Activated CD4-positive, alpha-beta memory T cell treated with anti-CD3 and anti-CD28 coated beads for 36 hours (primary cell): Measurements from ENCODE around the gene TP63. TPM values are rescaled to one million over a fixed set of nuclear protein-coding genes. Genes with fewer than 3 reads are reported as not detected.

ENCODE experiments used
- CTCF ChIA-PET: fragments of 350-600 bp; sonication (Branson Sonifier 250); formaldehyde crosslinking; loops from one replicate; lab custom pipeline; 2021; ENCODE audit warnings: antibody characterized with exemption, inconsistent platforms; lab: Charles Lee
- POLR2A ChIA-PET: fragments of 350-600 bp; sonication (Branson Sonifier 250); formaldehyde crosslinking; loops from one replicate; lab custom pipeline; 2021; ENCODE audit warnings: antibody characterized with exemption; lab: Charles Lee
- DNase-seq: peaks from one replicate; pipeline ENCODE4 v3.0.0-alpha.2; 2020
- H3K27ac Mint-ChIP-seq: one replicate; pipeline ENCODE4 v1.8.0; 2021; ENCODE audit warnings: mixed read lengths
- H3K27me3 Mint-ChIP-seq: one replicate; pipeline ENCODE4 v1.8.0; 2021; ENCODE audit warnings: mixed read lengths
- H3K36me3 Mint-ChIP-seq: one replicate; pipeline ENCODE4 v1.8.0; 2021; ENCODE audit warnings: mixed read lengths
- H3K4me1 Mint-ChIP-seq: one replicate; pipeline ENCODE4 v1.8.0; 2021; ENCODE audit warnings: low read depth, mixed read lengths
- H3K4me3 Mint-ChIP-seq: one replicate; pipeline ENCODE4 v1.8.0; 2021; ENCODE audit warnings: mild to moderate bottlenecking, mixed read lengths
- H3K9me3 Mint-ChIP-seq: one replicate; pipeline ENCODE4 v1.8.0; 2021; ENCODE audit warnings: mixed read lengths
- intact Hi-C: fragments of 100-400 bp; cut with micrococcal nuclease; formaldehyde crosslinking; loops from one replicate; pipeline ENCODE4 v1.15.1; 2023
- total RNA-seq, 2 experiments: library from RNA; stranded (reverse); gene quantifications; one replicate each; pipeline ENCODE4 v1.2.3, GENCODE V29; 2021

The TP63 gene
- total RNA-seq, 2 experiments from 2014 or later: 0.52 to 0.94 TPM

DNA sequence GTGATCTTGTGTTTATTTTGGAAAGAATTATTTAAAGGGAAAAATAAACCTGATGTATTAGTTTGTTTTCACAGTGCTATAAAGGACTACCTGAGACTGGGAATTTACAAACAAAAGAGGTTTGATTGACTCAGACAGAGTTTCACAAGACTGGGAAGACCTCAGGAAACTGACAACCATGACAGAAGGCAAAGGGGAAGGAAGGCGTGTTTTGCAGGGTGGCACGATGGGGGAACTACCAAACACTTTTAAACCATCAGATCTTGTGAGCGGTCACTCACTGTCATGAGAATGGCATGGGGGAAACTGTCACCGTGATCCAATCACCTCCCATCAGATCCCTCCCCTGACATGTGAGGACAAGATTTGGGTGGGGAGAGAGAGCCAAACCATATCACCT, 87.0 kb downstream of the TP63 start:
- H3K4me3 Mint-ChIP-seq: no peak overlapping the region
- no peaks in the 10 kb centered on the region for H3K9me3 Mint-ChIP-seq
- intact Hi-C loops: no loop called here
- H3K36me3 Mint-ChIP-seq: no peaks in the 10 kb centered on the region
- peaks cover 12% of the 10 kb centered on the region for H3K4me1 Mint-ChIP-seq
- no peak for DNase-seq
- no peaks in the 10 kb centered on the region for H3K27me3 Mint-ChIP-seq
- ChIA-PET CTCF (no interaction called here), POLR2A (no interaction called here)
- no peak overlapping the region for H3K27ac Mint-ChIP-seq

DNA sequence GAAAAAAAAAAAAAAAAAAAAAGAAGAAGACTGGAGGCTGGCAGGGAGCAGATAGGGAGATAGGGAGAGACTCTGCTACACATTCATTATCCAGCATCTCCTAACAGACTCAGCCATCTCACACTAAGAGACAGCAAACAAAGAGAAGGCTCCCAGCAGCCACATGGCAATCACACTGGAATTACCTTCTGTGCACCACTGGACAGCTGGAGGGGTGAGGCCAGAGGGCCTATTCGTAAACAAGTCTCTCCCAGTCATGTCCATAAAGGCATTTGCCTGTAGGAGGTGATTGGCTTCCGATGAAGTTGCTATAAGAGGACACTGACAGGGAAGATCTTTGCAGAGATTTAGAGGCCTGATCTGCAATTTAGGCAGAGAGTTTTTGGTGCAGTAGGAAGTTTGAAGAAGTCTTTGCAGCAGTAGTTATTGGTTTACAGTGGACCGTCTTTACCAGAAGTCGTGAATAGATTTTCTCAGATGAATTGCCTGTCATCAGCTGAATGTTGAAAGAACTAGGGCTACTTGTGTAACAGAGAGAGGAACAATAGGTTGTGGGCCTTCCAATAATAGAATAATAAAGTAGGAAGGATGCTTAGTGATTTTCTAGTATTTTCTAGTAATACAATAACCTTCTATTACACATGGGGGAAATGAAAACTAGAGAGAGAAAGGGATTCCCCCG, 89.7 kb downstream of the TP63 start:
- ChIA-PET POLR2A (no interaction called here), CTCF (no interaction called here)
- no peak for DNase-seq
- Mint-ChIP-seq H3K27ac (no peak overlapping the region), H3K36me3 (no peaks in the 10 kb centered on the region), H3K9me3 (no peaks in the 10 kb centered on the region), H3K4me3 (no peak overlapping the region), H3K4me1 (no peaks in the 10 kb centered on the region), H3K27me3 (no peaks in the 10 kb centered on the region)
- intact Hi-C loops: no loop called here

DNA sequence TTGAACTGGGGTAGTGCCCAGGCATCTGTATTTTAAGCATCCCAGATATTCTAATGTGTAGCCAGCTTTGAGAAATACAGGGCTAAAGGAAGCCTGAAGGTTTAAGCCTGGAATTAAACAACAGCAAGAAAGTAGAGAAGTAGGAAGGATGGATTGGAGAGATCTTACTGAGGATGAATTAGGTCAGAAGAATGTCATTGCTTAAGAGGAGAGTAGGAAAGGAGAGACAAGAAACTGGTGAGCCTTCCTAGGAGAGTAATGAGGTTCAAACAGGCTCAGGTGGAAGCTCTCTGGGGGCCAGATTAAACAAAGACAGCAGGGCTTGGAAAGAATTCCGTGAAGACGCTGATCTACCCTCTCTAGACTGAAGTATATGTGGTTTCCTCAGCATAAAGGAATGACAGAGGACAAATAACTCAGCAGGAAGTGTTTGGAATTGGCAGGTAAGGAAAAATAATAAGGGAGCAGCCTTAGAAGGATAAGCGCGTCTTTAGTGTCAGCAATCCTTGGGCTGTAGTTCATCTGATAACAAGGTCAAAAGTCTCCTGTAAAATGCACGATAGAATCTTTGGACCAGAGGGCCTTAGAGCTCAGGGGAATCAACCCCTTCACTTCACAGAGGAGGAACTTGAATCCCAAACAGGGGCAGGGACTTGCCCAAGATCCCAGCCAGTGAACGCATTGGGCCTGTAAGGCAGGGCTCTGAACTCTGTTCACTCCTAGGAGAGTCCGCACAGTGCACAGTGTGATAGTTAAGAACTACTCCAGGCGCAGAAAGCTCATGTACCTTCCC, 90.9 kb downstream of the TP63 start:
- Mint-ChIP-seq H3K9me3 (no peaks in the 10 kb centered on the region), H3K4me3 (no peak overlapping the region), H3K4me1 (no peaks in the 10 kb centered on the region), H3K27ac (no peak overlapping the region), H3K36me3 (no peaks in the 10 kb centered on the region), H3K27me3 (no peaks in the 10 kb centered on the region)
- POLR2A ChIA-PET: no interaction called here
- CTCF ChIA-PET: no interaction called here
- intact Hi-C loops: no loop called here
- DNase-seq: no peak

DNA sequence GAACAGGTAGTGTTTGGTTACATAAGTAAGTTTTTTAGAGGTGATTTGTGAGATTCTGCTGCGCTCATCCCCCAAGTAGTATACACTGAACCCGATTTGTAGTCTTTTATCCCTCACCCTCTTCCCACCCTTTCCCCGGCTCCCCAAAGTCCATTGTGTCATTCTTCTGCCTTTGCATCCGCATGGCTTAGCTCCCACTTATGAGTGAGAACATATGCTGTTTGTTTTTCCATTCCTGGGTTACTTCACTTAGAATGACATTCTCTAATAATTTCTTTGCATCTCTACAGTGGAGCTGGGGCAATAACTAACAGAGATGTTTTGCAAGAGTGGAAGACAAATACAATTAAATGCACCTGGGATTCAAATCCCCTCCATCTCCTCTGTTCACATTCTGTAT, 93.2 kb downstream of the TP63 start:
- Mint-ChIP-seq H3K9me3 (no peaks in the 10 kb centered on the region), H3K27ac (no peak overlapping the region), H3K4me3 (no peak overlapping the region), H3K4me1 (no peaks in the 10 kb centered on the region), H3K36me3 (no peaks in the 10 kb centered on the region), H3K27me3 (no peaks in the 10 kb centered on the region)
- ChIA-PET CTCF (no interaction called here), POLR2A (no interaction called here)
- intact Hi-C loops: no loop called here
- no peak for DNase-seq

DNA sequence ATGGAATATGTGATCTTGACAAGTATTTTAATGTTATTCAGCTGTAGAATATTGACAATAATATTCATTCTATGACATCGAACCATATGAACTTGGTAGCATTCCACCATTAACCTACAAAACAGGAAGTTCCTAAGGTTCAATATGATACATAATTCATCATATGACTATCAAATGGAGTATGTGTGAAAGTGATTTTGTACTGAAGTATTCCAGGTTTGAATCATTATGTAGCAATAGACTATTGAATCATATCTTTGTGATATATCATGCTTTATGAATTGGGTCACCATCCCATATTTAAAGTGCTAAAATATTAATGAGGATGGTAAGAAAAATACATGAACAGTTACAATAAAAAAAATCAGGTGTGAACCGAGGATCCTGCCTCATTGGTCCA, 95.1 kb downstream of the TP63 start:
- Mint-ChIP-seq H3K9me3 (no peaks in the 10 kb centered on the region), H3K27ac (no peak overlapping the region), H3K36me3 (no peaks in the 10 kb centered on the region), H3K4me3 (no peak overlapping the region), H3K27me3 (no peaks in the 10 kb centered on the region), H3K4me1 (no peaks in the 10 kb centered on the region)
- ChIA-PET CTCF (no interaction called here), POLR2A (no interaction called here)
- DNase-seq: no peak
- intact Hi-C loops: no loop called here

DNA sequence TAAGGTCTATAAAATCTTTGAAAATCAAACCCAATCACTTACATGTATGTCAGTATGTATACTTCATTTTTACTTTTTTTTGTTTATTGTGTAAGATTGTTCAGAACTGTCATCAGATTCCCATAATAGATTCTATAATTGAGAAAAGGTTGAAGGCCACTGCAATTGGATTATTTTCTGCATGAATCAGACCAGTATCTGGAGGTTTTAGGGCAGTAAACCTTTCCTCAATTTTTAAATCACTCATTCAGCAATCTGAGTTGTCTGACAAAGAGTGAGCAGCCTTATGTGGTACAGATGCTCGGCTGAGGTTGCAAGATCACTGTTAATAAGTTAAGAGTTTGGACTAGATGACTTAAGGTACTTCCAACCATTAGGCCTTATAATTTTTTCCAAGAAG, 96.0 kb downstream of the TP63 start:
- no peaks in the 10 kb centered on the region for H3K36me3 Mint-ChIP-seq
- H3K9me3 Mint-ChIP-seq: no peaks in the 10 kb centered on the region
- no peaks in the 10 kb centered on the region for H3K4me1 Mint-ChIP-seq
- H3K4me3 Mint-ChIP-seq: no peak overlapping the region
- intact Hi-C loops: no loop called here
- ChIA-PET POLR2A (no interaction called here), CTCF (interaction anchor here (1.0 kb wide), 1 partner anchor 11 kb away, joined by 3 read pairs; no protein-coding TSS in a partner anchor)
- no peak overlapping the region for H3K27ac Mint-ChIP-seq
- H3K27me3 Mint-ChIP-seq: no peaks in the 10 kb centered on the region
- DNase-seq: no peak

DNA sequence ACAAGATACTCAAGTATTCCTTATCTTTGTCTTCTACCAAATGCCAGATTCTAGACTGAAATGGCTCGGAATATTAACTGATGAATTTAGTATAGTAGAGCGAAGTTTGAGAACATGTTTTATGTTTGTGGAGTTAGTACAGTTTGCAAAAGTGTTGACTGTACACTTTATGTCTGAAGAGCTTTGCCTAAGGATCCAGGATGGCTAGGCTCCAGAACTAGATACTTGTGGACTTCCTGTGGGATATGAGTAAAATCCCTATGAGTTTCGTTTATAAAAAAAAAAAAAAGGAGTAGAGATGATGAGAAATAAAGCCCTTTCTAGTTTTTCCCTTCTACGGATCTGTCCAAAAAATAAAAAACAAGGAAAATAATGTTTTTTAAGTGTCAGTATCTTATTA, 96.7 kb downstream of the TP63 start:
- Mint-ChIP-seq H3K9me3 (no peaks in the 10 kb centered on the region), H3K4me3 (no peak overlapping the region), H3K4me1 (no peaks in the 10 kb centered on the region), H3K27me3 (no peaks in the 10 kb centered on the region), H3K27ac (no peak overlapping the region), H3K36me3 (no peaks in the 10 kb centered on the region)
- intact Hi-C loops: no loop called here
- ChIA-PET CTCF (interaction anchor here (1.0 kb wide), 1 partner anchor 10 kb away, joined by 3 read pairs; no protein-coding TSS in a partner anchor), POLR2A (no interaction called here)
- DNase-seq: no peak

DNA sequence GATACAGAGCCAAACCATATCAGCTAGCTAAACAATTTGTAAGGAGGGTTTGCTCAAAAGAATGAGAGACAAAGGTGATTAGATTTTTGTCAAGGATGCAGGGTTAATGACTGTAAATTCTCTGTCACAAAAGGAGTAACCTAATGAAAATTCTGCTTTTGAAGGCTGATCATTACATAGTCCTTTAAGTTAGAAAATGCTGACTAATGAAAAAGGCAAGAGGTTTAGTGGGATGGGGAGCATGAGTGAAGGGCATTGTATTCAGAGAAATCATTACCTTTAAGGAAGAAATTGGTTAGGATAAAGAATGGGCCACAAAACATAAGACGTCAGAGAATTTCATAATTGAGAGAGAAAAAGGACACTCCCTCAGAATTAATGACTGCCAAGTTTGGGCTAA, 97.7 kb downstream of the TP63 start:
- ChIA-PET CTCF (no interaction called here), POLR2A (no interaction called here)
- Mint-ChIP-seq H3K4me3 (no peak overlapping the region), H3K36me3 (no peaks in the 10 kb centered on the region), H3K4me1 (no peaks in the 10 kb centered on the region), H3K9me3 (no peaks in the 10 kb centered on the region), H3K27ac (no peak overlapping the region), H3K27me3 (no peaks in the 10 kb centered on the region)
- intact Hi-C loops: no loop called here
- no peak for DNase-seq

DNA sequence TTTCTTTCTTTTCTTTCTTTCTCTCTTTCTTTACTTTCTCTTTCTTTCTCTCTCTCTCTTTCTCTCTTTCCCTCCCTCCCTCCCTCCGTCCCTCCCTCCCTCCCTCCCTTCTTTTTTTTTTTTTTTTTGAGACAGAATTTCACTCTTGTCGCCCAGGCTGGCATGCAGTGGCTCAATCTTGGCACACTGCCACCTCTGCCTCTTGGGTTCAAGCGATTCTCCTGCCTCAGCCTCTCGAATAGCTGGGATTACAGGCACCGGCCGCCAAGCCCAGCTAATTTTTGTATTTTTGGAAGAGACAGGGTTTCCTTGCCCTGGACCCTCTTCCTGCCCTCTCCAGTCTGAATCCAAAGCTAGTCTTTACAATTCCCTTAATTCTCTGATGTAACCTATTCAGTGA, 102.9 kb downstream of the TP63 start:
- Mint-ChIP-seq H3K27me3 (no peaks in the 10 kb centered on the region), H3K36me3 (no peaks in the 10 kb centered on the region), H3K4me3 (no peak overlapping the region), H3K27ac (no peak overlapping the region), H3K4me1 (no peaks in the 10 kb centered on the region), H3K9me3 (no peaks in the 10 kb centered on the region)
- ChIA-PET POLR2A (no interaction called here), CTCF (no interaction called here)
- no peak for DNase-seq
- intact Hi-C loops: no loop called here

DNA sequence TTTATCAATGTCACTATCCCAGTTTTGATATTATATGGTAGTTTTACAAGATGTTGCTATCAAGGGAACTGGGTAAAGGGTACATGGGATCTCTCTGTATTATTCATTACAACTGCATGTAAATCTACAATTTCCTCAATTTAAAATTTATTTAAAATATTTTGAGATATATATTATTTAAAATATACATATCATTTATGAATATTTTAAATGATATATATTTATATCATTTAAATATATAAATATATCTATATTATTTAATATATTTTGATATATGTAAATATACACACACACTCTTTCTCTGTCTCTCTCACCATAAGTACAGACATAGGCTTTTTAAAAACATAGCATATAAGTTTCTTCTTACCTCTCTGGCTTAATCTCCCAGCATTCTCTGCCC, 104.7 kb downstream of the TP63 start:
- H3K27ac Mint-ChIP-seq: no peak overlapping the region
- H3K4me1 Mint-ChIP-seq: no peaks in the 10 kb centered on the region
- ChIA-PET POLR2A (no interaction called here), CTCF (no interaction called here)
- no peaks in the 10 kb centered on the region for H3K9me3 Mint-ChIP-seq
- no peak overlapping the region for H3K4me3 Mint-ChIP-seq
- no peak for DNase-seq
- intact Hi-C loops: no loop called here
- H3K36me3 Mint-ChIP-seq: no peaks in the 10 kb centered on the region
- no peaks in the 10 kb centered on the region for H3K27me3 Mint-ChIP-seq

DNA sequence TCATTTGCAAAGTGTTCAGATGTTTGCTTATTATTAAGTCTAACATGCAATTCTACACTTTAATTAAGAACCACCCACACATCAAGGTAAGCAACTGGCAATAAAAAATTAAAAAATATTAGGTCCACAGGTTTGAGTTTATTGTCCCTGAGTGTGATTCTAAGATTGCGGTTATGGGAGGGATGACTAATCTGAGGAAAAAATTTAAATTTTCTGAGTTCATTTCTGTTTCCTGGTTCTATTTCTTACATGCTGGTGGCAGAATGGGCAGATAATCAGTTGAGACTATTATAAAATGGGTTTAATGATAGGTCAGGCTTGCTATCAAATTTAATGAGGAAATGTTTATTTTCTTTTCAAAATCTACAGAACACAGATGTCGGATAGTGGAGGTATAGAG, 105.9 kb downstream of the TP63 start:
- Mint-ChIP-seq H3K9me3 (no peaks in the 10 kb centered on the region), H3K4me3 (no peak overlapping the region), H3K36me3 (no peaks in the 10 kb centered on the region), H3K27ac (no peak overlapping the region), H3K27me3 (no peaks in the 10 kb centered on the region), H3K4me1 (no peaks in the 10 kb centered on the region)
- DNase-seq: no peak
- intact Hi-C loops: no loop called here
- POLR2A ChIA-PET: no interaction called here
- CTCF ChIA-PET: no interaction called here

DNA sequence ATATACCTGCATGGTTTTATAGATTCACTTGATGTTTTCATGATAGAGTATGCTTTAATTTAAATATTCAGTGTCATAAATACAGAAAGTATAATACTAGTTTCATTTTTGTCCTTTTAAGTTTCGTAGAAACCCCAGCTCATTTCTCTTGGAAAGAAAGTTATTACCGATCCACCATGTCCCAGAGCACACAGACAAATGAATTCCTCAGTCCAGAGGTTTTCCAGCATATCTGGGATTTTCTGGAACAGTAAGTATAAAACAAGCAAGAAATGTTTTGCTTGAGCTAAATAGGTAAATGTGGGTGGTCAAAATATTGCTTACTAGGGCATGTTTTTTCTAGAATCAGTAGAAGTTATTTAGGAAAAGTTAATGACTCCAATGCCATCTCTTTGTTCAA, 106.4 kb downstream of the TP63 start:
- POLR2A ChIA-PET: no interaction called here
- Mint-ChIP-seq H3K27ac (no peak overlapping the region), H3K4me3 (no peak overlapping the region), H3K4me1 (no peaks in the 10 kb centered on the region), H3K36me3 (no peaks in the 10 kb centered on the region), H3K9me3 (no peaks in the 10 kb centered on the region), H3K27me3 (no peaks in the 10 kb centered on the region)
- DNase-seq: no peak
- CTCF ChIA-PET: interaction anchor here (0.7 kb wide), 1 partner anchor 10 kb away, joined by 3 read pairs; no protein-coding TSS in a partner anchor
- intact Hi-C loops: no loop called here

DNA sequence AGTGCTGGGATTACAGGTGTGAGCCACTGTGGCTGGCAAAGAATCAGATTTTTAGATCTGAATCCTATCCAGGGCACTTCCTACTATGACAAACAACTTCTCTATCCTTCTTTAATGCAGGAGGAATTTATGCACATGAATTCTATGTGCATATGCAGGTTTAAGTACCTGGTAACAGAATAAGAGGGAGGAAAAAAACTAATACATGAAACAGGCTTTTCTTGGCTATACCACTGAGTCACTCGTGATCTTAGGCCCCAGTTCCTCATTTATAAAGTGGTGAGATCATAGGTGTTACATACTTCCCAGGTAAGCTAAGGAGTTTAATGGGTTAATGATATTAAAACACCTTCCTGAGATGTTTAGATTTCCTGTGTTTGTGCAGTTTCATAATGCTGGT, 108.2 kb downstream of the TP63 start:
- Mint-ChIP-seq H3K4me1 (no peaks in the 10 kb centered on the region), H3K27me3 (no peaks in the 10 kb centered on the region), H3K36me3 (no peaks in the 10 kb centered on the region), H3K27ac (no peak overlapping the region), H3K4me3 (no peak overlapping the region), H3K9me3 (peaks cover 3% of the 10 kb centered on the region)
- ChIA-PET CTCF (interaction anchor here (0.6 to 0.7 kb wide), 2 partner anchors 222 to 229 kb away, joined by 3 to 4 read pairs; no protein-coding TSS in a partner anchor), POLR2A (no interaction called here)
- no peak for DNase-seq
- intact Hi-C loops: no loop called here
